Central memory CD4-positive, alpha-beta T cell (primary cell): ENCODE results near the gene CPNE4.

Experiments
- DNase-seq: peaks from one replicate; pipeline ENCODE4 v3.0.0; 2022

CPNE4 gene

GRCh38 chr3:131730581-131730980 is 304.2 kb downstream of the CPNE4 start:
- DNase-seq: no peak

DNA sequence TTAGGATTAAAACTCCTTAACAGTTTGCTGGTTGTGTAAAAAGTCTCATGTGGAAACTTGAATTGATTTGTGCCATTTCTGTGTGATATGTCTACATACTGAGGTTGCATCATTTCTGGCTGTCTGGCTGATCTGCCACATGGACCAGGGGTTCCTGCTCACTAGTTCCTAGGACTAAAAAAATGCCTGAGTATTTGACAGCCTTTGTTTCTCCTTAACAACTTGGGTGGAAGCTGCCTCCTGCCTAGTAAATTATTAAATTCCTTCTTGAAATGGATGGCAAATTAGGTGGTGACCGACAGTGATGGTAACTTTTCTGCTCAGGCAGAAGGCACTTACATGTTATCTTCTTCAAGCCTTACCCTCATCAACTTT is 305.2 kb downstream of the CPNE4 start:
- DNase-seq: no peak

- DNase-seq: no peak
These were observed 305.7 kb downstream of the CPNE4 start for GRCh38 chr3:131728898-131729642.

DNA sequence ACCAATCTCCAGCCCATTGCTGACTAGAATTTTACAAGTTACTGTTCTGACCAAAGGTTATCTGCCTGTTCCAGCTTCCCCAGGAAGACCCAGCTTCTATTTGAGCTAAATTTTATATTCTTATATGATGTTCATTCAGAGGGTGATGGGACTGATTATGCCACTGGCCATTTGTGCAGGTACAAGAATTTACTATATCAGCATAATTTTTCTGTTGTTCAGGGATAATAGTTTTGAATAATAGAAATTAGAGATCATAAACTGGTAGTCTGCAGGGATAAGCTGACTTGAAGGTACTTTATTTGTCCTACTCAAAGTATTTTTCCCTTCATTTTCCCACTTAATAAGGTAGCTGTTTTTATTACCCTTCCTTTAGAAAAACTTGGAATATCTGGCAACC is 309.4 kb downstream of the CPNE4 start:
- no peak for DNase-seq

GRCh38 chr3:131723343-131723742 is 311.5 kb downstream of the CPNE4 start:
- DNase-seq: no peak

GRCh38 chr3:131717493-131717892 is 317.3 kb downstream of the CPNE4 start:
- DNase-seq: no peak

DNA sequence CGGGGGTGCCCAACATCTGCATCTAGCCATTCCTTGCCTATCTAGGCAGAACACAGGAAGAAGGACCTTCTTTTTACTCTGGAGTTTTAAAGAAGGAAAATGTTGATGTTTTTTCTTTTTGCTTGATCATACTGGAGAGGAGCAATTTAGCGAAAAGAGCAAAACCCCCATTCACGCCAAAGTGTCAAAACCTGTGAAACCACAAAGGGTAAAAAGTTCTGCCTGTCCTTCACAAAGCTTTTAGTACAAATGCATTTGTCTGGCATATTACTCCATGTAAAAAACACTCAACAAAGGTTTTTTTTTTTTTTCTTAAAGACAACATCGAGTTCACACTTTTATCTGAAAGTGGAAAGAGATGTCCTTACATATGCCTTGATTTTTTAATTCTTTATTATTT is 317.9 kb downstream of the CPNE4 start:
- DNase-seq: no peak

- no peak for DNase-seq
These were observed 318.8 kb downstream of the CPNE4 start for GRCh38 chr3:131716007-131716406.

DNA sequence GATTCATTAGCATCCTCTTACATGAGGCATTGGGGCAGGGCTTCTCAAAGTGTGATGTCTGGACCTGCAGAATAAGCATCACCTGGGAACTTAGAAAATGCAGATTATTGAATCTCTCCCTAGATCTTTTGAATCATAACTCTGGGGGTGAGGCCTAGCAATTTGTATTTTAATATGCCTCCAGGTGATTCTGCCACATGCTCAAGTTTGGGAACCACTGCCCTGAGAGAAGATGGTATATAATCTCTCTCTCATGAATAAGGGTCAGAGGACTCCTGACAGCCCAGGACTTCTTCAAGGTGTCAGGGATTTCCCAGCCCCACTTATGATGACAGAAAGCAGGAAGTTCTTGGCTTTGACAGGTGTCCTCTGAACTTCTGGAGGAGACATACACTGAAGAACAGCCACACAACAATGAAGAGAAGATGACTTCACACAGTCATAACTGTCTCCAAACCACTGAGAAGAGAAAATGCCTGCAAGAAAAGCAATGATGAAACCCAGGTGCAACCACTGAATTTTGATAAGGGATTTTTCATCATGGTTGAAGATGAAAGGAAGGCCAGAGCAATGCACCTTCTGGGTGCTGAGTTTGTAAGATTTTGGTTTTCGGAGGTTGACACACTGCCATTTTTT is 320.1 kb downstream of the CPNE4 start:
- DNase-seq: no peak

- no peak for DNase-seq
These were observed 321.2 kb downstream of the CPNE4 start for GRCh38 chr3:131713416-131714123.

DNA sequence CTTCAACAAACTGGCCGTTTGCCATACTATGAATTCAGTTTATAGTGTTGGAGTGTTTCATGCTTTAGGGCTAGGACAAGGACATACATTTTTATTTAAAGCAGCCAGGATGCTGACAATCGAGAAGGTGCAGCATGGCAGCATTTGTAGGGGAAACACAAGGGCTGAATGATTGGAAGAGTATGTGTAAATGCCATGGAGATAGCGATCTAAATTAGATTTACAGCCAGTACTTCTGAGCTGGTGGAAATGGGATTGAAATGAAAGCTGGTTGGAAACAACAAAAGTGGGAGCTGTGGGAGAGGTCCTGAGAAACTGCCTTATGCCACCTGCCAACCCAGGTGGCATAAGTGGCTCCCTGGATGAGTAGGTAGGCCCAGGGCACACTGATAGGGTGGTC is 322.2 kb downstream of the CPNE4 start:
- no peak for DNase-seq

GRCh38 chr3:131711114-131711768 is 323.6 kb downstream of the CPNE4 start:
- DNase-seq: no peak

GRCh38 chr3:131708241-131708640 is 326.6 kb downstream of the CPNE4 start:
- no peak for DNase-seq

DNA sequence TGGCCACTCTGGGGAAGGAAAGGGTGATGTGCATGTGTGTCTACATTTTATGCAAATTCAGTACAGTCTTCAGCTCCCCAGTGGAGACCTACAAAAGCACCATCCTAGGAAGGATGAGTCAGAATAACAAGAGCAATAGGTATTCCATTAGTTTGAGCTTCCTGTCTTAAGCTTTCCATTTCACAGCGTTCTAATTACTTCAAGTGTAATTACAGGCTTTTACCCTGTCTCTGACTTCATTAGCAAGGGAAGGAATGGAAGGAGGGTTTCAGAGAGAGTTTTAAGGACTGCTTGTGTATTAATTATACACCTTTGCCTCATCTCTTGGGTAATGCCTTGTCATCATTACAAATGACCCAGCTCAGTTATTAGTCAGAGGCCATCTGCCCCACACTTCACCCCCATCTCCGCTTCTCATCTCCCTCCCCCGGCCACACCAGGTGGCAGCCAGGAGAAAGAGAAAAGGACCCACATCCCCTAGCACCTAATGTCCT is 329.2 kb downstream of the CPNE4 start:
- no peak for DNase-seq

DNA sequence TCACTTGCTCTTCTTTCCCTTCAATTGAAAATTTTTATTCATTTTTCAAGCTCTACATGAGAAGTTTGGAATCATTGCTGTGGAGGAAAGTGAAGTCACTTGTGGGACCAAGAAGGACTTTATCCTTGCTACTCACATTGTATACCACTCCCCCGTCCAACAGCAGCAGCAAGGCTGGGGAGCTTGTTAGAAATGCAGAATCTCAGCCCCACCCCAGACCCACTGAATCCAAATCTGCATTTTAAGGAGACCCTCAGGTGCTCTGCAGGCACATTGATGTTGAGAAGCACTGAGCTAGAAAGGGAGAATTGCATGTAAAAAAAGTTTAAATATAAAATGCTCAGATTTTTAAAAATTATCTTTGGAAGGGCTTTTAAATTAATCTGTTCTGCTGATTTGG is 329.7 kb downstream of the CPNE4 start:
- no peak for DNase-seq

- no peak for DNase-seq
These were observed 330.7 kb downstream of the CPNE4 start for GRCh38 chr3:131704098-131704497.

GRCh38 chr3:131702146-131702545 is 332.7 kb downstream of the CPNE4 start:
- no peak for DNase-seq

DNA sequence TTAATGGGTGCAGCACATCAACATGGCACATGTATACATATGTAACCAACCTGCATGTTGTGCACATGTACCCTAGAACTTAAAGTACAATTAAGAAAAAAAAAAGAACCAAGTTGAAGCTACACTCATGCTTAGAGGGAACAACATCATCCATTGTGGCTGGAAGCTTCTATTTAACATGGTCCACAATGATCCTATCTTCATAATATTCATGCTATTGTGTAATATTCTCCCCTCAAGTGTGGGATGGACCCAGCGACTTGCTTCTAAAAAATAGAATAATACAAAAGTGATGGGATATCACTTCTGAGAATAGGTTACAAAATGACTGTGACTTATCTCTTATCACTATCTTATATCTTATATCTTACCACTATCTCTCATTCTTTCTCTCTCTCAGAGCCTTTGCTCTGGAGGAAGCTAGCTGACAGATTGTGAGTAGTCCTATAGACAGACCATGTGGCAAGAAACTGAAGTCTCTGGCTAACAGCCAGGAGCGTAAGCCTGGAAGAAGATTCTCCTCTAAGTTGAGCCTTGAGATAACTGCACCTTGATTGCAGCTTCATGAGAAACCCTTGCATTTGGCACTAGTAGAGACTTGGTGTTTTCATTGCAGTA is 333.6 kb downstream of the CPNE4 start:
- DNase-seq: no peak

DNA sequence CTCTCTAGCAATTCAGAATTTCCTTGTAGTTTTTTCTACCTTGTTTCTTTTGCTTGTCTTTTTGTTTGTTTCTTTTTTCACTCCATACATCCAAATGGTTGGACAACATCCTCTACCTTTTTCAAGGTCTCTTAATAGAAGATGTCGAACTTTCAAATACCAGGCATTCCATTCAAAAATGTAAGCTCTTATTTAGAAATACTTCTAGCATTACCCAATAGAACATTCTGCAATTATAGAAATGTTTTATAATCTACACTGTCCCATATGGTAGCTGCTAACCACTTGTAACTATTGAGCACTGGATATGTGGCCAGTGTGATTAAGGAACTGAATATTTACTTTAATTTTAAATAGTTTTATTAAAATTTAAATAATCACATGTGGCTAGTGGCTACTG is 335.8 kb downstream of the CPNE4 start:
- no peak for DNase-seq

DNA sequence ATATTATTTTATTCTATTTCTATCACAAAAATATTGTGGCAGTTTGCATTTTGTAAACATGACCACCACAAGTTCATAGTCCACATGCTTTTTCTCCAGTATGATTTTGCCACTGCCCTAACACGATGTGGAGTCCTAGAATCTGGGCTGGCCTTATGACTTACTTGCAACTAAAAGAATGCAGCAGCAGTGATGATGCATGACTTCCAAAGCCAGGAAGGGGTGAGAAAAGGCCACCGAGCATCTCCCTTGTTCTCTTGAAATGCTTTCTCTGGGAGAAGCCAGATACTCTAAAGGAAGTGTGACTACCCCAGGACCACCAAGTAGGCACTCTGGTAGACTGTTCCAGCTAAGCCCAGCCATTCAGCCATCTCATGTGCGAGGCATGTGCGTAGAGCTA is 340.4 kb downstream of the CPNE4 start:
- no peak for DNase-seq

DNA sequence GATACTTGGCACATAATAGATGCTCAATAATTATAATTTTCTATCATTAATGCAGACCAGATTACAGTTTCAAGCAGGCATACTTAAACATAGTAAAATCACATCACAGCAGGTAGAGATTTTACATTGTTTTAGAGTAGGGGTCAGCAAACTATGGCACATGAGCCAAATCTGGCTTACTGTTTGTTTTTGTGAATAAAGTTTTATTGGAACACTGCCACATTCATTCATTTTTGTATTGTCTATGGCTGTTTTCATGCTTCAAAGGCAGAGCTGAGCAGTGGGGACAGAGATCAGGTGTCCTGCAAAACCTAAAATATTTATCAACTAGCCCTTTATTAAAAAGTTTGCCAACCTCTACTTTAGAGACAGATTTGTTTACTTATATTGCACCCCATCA is 342.5 kb downstream of the CPNE4 start:
- no peak for DNase-seq

DNA sequence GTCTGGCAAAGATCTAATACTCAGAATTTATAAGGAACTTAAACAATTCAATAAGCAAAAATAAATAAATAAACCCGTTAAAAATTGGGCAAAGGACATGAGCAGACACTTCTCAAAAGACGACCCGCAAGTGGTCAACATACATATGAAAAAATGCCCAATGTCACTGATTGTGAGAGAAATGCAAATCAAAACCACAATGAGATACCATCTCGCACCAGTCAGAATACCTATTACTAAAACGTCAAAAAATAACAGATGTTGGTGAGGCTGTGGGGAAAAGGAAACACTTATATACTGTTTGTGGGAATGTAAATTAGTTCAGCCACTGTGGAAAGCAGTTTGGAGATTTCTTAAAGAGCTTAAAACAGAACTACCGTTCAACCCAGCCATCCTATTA is 344.0 kb downstream of the CPNE4 start:
- no peak for DNase-seq

GRCh38 chr3:131688370-131688769 is 346.4 kb downstream of the CPNE4 start:
- DNase-seq: no peak
